ENCODE results near the gene PDHA1. TPM values are rescaled to one million over a fixed set of nuclear protein-coding genes. Genes with fewer than 3 reads are reported as not detected.

The PDHA1 gene
- total and polyA plus RNA-seq, 2 experiments from 2014 or later, result 77.3 to 257 TPM

DNA sequence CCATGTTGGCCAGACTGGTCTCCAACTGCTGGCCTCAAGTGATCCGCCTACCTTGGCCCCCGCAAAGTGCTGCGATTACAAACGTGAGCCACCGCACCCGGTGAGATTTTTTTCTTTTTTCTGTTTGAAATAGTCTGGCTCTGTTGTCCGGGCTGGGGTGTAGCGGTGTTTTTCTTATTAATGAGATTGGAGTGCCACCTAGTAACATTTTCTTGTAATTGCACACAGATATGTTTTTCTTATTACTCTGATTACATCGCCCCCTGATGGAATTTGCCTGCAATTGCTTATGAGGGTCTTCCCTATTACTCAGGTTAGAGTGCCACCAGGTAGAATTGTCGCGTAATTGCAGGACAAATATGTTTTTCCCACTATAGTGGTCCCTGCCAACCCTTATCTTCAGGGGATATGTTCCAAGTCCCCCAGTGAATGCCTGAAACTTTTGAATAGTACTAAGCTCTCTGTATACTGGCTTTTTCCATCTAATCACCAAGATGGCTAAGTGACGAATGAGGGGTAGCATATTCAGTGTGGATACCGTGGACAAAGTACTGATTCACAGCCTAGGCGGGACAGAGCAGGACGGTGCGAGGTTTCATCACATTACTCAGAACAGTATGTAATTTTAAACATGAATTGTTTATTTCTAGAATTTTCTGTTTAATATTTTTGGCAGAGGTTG is 8.6 kb upstream of the PDHA1 start:
- H3K9me3 Mint-ChIP-seq, result peaks cover 33% of the 10 kb centered on the region
- H3K4me1 Mint-ChIP-seq, result peaks cover 3% of the 10 kb centered on the region
- Histone ChIP-seq H3K4me2 (no peak overlapping the region), H3K27me3 (ENCODE audit: insufficient read depth) (no peaks in the 10 kb centered on the region), H2AFZ (no peak overlapping the region), H3F3A (replicated peaks; ENCODE audit: low read depth) (no peaks in the 10 kb centered on the region), H4K20me1 (replicated peaks; ENCODE audit: insufficient read depth) (no peaks in the 10 kb centered on the region), H3K36me3 (ENCODE audit: insufficient read depth) (no peaks in the 10 kb centered on the region), H3K4me1 (ENCODE audit: insufficient read depth) (no peaks in the 10 kb centered on the region), H3K27ac (ENCODE audit: low read depth) (no peak overlapping the region), H3K79me2 (replicated peaks; ENCODE audit: insufficient read depth) (no peaks in the 10 kb centered on the region), H3K4me3 (no peak overlapping the region), H3K9me2 (ENCODE audit: insufficient read depth) (no peaks in the 10 kb centered on the region)
- H3K27ac Mint-ChIP-seq, result no peak overlapping the region
- ATAC-seq (peak; percentile 60), DNase-seq (ENCODE audit: low spot score) (peak; percentile 83)
- H3K4me3 Mint-ChIP-seq, result no peak overlapping the region
- H3K27me3 Mint-ChIP-seq (ENCODE audit: insufficient read depth, low read depth, poor library complexity), result no peaks in the 10 kb centered on the region
- peaks cover 8% of the 10 kb centered on the region; the same call in 2 of the 3 replicates for H3K36me3 Mint-ChIP-seq (ENCODE audit: low read depth)
- TF ChIP-seq EZH2phosphoT487 (IDR thresholded peaks at IDR 0.05; ENCODE audit: unreplicated experiment) (no peak), CREB1 (CRISPR knock-in tag; IDR thresholded peaks at IDR 0.05; ENCODE audit: low read depth) (no peak)
- TF ChIP-seq, protein P1, sequence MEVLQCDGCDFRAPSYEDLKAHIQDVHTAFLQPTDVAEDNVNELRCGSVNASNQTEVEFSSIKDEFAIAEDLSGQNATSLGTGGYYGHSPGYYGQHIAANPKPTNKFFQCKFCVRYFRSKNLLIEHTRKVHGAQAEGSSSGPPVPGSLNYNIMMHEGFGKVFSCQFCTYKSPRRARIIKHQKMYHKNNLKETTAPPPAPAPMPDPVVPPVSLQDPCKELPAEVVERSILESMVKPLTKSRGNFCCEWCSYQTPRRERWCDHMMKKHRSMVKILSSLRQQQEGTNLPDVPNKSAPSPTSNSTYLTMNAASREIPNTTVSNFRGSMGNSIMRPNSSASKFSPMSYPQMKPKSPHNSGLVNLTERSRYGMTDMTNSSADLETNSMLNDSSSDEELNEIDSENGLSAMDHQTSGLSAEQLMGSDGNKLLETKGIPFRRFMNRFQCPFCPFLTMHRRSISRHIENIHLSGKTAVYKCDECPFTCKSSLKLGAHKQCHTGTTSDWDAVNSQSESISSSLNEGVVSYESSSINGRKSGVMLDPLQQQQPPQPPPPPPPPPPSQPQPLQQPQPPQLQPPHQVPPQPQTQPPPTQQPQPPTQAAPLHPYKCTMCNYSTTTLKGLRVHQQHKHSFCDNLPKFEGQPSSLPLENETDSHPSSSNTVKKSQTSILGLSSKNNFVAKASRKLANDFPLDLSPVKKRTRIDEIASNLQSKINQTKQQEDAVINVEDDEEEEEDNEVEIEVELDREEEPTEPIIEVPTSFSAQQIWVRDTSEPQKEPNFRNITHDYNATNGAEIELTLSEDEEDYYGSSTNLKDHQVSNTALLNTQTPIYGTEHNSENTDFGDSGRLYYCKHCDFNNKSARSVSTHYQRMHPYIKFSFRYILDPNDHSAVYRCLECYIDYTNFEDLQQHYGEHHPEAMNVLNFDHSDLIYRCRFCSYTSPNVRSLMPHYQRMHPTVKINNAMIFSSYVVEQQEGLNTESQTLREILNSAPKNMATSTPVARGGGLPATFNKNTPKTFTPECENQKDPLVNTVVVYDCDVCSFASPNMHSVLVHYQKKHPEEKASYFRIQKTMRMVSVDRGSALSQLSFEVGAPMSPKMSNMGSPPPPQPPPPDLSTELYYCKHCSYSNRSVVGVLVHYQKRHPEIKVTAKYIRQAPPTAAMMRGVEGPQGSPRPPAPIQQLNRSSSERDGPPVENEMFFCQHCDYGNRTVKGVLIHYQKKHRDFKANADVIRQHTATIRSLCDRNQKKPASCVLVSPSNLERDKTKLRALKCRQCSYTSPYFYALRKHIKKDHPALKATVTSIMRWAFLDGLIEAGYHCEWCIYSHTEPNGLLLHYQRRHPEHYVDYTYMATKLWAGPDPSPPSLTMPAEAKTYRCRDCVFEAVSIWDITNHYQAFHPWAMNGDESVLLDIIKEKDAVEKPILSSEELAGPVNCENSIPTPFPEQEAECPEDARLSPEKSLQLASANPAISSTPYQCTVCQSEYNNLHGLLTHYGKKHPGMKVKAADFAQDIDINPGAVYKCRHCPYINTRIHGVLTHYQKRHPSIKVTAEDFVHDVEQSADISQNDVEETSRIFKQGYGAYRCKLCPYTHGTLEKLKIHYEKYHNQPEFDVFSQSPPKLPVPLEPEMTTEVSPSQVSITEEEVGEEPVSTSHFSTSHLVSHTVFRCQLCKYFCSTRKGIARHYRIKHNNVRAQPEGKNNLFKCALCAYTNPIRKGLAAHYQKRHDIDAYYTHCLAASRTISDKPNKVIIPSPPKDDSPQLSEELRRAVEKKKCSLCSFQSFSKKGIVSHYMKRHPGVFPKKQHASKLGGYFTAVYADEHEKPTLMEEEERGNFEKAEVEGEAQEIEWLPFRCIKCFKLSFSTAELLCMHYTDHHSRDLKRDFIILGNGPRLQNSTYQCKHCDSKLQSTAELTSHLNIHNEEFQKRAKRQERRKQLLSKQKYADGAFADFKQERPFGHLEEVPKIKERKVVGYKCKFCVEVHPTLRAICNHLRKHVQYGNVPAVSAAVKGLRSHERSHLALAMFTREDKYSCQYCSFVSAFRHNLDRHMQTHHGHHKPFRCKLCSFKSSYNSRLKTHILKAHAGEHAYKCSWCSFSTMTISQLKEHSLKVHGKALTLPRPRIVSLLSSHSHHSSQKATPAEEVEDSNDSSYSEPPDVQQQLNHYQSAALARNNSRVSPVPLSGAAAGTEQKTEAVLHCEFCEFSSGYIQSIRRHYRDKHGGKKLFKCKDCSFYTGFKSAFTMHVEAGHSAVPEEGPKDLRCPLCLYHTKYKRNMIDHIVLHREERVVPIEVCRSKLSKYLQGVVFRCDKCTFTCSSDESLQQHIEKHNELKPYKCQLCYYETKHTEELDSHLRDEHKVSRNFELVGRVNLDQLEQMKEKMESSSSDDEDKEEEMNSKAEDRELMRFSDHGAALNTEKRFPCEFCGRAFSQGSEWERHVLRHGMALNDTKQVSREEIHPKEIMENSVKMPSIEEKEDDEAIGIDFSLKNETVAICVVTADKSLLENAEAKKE (CRISPR knock-in tag; IDR thresholded peaks at IDR 0.05), result no peak
- TF ChIP-seq, protein P2, sequence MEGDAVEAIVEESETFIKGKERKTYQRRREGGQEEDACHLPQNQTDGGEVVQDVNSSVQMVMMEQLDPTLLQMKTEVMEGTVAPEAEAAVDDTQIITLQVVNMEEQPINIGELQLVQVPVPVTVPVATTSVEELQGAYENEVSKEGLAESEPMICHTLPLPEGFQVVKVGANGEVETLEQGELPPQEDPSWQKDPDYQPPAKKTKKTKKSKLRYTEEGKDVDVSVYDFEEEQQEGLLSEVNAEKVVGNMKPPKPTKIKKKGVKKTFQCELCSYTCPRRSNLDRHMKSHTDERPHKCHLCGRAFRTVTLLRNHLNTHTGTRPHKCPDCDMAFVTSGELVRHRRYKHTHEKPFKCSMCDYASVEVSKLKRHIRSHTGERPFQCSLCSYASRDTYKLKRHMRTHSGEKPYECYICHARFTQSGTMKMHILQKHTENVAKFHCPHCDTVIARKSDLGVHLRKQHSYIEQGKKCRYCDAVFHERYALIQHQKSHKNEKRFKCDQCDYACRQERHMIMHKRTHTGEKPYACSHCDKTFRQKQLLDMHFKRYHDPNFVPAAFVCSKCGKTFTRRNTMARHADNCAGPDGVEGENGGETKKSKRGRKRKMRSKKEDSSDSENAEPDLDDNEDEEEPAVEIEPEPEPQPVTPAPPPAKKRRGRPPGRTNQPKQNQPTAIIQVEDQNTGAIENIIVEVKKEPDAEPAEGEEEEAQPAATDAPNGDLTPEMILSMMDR (conservative IDR thresholded peaks at IDR 0.05; ENCODE audit: low read depth in 2 of 2), result peak; percentile 79 to 80

Data from GM23338 (cell line).